CD4-positive, alpha-beta T cell treated with Interleukin-17A for 4 hours (primary cell): Measurements from ENCODE around the gene EEF1G.
"Not testable (repeated sequence)": the region's sequence is repeated elsewhere in the genome, so short reads cannot be mapped to it uniquely, and the experiment has no call there.

Source experiments
- DNase-seq: peaks from one replicate; pipeline ENCODE4 v3.0.0-alpha.2; 2020; ENCODE audit warnings: mixed read lengths

Gene EEF1G

GRCh38 chr11:62553080-62553838 is 20.4 kb downstream of the EEF1G start:
- peak; percentile 76 for DNase-seq

DNA sequence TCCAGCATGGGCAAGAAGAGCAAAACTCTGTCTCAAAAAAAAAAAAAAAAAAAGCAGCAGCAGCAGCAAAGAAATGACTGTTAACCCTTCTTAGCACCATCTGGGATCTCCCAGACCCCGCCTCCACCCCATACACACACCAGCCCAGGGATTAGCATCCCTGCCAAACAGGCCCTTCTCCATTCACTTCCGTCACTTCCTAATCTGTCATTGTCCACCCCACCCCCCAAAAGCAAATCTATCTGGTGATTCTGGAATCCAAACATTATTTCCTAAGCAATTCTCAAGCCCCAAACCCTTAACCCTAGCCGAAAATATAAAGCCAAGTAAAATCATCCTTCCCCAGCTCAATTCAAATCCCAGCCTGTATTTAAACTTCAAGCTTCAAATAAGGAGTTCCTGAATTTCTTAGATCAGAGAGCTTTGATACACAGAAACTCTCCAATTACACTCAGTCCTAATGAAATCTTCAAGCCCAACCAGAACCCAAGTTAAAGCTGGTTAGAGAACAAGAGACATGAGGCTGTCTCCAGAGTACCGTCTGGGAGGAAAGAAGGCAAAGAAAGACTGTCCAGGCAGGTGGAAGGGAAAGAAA is 21.1 kb downstream of the EEF1G start:
- DNase-seq: no peak

DNA sequence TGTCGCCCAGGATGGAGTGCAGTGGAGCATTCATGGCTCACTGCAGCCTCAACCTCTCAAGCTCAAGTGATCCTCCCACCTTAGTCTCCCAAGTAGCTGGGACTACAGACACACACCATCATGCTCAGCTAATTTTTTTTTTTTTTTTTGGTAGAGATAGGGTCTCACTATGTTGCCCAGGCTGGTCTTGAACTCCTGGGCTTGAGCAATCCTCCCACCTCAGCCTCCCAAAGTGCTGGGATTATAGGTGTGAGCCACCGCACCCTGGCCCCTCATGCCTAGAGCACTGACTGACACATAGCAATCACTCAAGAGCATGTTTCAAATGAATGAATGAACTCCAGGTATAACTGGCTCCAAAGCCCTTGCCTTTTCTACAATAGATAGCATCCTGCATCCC is 23.2 kb downstream of the EEF1G start:
- DNase-seq: not testable (repeated sequence)

DNA sequence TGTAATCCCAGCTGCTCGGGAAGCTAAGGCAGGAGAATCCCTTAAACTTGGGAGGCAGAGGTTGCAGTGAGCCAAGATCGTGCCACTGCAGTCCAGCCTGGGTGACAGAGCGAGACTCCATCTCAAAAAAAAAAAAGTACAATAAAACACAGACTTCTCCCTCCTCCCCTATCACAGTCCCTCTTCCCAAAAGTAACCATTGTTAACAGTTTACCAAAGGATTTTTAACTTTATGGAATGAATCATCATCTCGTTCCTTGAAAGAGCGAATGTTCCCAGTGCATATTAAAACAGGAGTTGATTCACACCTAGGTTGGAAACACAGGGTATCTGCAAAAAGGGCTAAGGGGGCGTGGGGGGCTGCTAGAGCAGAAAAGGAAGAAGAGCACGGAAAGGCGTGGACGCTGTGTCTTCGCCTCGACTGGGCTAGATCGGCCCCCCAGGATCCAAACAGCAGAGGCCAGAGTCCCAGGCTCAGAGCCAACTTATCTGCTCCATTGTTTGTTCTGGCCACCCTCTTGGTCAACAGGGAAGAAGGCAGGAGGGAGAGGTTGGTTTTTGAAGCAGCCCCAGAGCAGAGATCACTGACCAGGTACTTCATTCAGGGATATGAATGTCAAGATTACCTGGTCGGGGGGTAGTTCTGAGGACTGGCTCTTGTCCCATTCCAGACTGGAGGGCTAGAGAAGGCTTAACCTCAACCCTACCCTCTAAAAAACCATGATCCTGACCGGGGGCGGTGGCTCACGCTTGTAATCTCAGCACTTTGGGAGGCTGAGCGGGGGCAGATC is 25.0 kb downstream of the EEF1G start:
- no peak for DNase-seq

DNA sequence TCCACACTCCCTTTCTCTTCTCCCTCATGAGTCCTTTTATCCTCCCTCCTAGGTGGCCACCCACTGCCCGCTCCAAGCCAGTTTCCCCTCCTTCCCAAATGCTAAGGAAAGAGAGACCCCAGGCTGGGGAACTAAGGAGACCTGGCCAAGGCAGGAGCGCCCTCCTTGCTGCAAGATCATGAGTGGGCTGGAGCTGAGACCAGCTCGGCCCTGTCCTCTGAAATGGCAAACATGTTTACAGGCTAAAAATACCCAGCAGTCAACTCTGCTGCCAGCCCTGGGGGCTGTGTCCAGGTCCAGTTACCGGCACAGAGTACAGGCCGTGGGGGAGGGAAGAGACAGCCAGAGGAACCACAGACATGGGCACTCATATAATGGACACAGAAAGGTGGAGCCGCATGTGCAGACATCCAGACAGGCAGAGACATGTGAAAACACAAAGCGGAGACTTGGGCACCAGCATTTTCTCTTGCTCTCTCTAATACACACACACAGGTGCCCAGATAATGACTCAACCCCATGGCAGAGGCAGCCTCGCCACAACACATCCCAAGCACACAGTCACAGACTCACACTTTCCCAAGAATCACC is 25.9 kb downstream of the EEF1G start:
- peak; percentile 42 for DNase-seq

- no peak for DNase-seq
These were observed 26.6 kb downstream of the EEF1G start for GRCh38 chr11:62546929-62547625.

DNA sequence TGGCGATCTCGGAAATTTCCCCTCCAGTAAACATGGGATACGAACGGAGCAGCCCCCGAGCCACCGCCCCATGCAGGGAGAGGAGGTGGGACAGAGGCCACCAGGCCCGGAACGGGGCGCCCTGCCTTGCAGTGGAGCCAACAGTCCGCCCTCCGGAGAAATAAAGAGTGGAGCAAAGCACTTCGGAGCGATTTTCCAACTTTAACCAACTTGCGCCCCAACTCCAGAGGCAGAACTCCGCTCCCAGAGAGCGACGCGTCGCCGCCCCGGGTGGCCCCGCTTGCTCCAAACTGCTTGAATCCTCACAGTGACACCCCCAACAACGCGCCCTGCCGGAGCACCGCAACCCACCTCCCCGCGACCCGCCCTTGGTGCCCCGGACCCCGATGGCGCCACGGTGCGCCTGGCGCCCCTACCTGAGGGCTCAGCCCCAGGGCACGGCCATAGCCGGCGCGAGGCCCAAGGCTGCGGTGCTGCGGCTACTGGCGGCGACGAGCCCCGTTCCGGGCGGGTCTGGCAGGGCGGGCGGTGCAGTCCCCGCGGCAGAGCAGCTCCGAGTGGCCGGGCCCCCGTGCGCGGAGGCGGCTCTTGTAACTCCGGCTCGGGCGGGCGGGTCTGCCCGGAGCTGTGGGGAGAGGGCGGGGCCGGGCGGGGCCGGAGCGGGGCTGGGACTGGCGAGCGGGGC is 27.3 kb downstream of the EEF1G start, which contains the start of gene AHNAK:
TSS of gene AHNAK (minus strand) at position 563 of the 685 bp plus-strand sequence. CDS start 10,708 bp downstream, outside the sequence.
- DNase-seq: peak; percentile 76

DNA sequence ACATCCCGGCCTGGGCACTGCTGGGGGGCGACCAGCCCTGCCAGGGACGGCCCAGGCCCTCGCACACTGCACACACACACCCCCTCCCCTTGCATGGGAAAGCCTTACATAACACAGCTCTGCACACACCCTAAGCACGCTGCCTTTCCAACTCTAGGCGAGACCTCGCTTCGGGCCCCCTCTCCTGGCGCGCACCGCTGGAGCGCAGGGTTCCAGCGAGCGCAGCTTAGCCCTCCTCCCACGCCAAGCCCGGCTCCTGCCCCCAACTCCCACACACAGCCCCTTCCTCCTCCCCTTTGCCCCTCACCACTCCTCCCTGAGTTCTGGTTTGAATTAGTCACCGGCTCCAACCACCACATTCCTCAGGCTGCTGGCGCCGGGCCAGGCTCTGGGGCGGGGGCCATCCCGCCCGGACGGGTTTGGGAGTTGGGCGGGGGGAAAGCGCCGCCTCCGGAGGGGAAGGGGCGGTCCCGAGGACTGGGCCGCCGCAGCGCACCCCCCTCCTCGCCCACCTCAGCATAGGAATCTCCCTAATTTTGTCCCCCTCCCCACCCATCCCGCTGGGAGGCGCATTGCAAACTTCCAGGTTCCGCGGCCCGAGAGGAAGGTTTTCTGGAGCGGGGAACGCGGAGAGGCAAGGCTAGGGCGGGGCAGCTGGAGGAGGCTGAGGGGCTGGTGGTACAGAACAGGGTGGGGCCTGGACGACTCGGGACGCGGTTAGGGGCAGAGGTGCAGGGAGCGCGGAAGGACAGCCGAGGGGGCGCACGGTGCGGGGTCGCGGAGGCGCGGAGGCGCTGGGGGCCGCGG is 28.1 kb downstream of the EEF1G start:
- peak; percentile 80 for DNase-seq

DNA sequence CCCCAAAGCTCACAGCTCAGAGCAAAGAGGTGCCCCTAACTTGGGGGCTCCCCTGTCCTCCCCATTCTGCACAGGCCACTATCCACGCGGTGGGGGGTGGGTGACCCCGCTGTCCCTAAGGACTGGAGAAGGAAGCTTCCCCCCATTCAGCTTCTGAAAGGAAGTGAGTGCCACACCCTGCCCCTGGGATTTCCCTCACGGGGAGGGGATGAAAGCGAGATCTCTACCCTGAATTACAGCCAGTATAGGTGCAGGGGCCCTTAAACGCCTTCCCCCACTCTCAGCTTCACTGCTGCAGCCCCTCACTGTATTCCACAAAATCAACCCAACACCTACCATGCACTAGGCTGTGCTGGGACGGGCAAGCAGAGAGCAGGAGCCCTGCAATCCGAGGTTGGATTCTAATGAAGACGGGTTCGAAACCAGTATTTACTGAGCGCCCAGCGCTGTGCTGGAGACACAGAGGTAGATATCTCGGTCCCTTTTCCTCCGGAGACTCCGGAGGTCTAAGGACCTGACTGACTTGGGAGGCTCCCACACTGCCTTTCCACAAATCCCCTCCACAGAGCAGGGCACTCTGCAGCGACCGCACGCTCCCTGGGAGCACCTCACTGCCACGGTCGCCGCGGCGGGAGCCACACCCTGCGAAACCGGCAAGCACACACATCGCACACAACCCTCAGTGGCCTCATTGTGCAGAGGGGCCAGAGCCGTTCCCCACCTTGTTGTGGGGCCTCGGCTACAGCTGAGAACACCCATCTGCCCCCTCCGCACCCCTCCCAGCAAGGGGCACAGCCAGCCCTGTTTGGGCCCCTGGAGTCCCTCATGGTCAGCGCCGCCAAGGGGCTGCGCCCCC is 28.9 kb downstream of the EEF1G start:
- peak; percentile 47 for DNase-seq

- no peak for DNase-seq
These were observed 29.8 kb downstream of the EEF1G start for GRCh38 chr11:62543680-62544444.

DNA sequence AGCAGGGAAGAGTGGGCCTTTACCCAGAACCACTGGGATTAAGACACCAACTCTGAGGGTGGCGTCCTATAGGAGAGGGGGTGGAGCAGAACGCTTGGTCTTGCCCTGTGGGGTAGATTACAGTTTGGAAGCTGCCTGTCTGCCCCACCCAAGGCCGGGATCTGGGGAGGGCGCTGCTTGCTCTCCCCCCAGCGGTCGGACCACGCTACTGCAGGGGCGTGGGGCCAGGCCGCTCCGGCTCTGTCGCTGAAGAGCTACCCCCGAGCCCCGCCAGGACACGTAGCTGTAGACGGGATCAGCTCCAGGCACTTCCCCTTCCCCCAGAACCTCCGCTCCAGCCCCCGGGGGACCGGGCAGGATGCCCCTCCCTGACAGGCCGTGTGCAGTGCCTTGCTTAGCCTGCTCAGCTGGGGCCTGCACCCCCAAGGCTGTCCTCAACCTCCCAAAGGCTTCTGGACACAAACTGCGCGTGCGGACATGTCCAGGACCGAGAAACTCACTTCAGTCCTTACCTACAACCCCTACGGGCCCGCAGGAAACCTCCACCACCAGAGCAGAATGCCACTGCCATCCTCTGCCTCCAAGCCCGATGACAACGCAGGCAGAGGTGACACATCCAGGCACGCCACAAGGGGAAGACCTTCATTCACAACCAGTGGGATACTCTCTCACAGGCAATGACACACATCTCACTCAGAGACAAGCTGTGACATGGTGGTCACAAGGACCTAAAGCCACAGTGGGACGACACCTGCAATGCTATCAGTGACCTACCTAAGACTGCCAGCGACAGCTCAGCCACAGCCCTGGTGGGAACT is 30.7 kb downstream of the EEF1G start:
- peak; percentile 79 for DNase-seq

DNA sequence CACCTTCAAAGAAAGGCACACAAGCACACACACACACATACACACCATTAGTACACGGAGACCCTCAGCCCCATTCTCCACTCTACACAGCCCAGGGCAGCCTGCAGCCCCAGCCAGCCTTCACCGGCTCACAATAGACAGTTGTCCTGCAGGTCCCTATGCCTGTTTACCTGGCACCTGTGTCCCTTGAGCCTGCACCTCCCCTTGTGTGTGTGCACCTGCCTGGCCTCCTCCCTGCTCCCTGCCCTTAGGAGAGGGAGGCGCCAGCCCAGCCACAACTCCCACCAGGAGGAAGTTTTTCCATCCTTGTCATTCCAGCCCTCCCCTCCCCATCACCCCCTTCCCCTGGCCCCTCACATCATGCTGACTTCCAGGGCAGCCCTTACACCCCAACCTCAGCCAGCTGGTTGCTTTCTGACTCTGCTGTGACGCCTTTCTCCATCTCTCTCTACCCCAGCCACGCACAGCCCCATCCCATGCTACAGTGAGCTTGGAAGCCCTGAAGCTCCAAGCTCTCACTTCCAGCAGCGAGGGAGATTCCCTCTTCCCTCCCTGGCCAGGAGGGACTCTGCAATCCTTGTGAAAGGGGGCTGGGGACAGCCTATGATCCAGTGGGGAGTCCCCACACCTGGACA is 31.5 kb downstream of the EEF1G start:
- DNase-seq: no peak

DNA sequence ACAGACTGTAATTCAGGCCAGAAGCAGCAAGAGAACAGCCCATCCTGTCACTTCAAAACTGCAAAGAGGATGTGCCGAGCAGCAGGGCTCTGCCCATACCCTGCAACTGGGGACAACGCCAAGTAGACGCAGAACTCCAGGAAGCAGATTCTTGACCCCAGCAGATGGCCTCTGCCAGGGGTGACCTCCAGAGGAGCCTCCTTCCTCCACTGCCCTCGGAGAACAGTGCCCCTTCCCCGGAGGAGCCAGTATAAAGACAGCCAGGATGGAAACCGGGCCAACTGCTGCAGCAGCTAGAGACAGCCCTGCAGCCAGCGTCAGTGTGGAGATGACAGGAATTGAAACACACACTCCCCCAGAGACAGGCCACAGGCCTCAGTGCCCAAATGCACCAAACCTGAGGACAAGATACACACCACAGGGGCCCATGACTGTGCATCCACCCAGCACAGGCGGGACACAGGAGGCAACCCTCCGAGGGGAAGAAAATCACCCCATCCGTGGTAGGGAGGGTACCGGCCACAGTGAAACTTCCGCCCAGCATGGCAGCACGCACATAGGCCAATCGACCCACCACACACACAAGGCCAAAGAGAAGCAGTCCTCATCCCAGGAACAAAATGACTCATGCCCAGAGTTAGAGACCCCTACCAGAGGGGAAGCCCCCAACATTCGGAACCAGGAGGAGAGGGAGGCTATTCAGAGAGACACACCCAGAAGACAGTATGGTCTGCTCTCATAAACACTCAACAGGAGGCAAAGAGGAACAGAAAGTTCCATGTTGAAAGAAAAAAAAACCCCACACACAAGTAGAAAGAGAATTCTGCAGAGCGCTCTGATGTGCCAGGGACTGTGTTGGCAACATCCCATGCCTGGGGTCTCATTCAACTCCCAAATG is 32.6 kb downstream of the EEF1G start:
- DNase-seq: no peak

- DNase-seq: peak; percentile 78
These were observed 34.3 kb downstream of the EEF1G start for GRCh38 chr11:62539238-62539925.

DNA sequence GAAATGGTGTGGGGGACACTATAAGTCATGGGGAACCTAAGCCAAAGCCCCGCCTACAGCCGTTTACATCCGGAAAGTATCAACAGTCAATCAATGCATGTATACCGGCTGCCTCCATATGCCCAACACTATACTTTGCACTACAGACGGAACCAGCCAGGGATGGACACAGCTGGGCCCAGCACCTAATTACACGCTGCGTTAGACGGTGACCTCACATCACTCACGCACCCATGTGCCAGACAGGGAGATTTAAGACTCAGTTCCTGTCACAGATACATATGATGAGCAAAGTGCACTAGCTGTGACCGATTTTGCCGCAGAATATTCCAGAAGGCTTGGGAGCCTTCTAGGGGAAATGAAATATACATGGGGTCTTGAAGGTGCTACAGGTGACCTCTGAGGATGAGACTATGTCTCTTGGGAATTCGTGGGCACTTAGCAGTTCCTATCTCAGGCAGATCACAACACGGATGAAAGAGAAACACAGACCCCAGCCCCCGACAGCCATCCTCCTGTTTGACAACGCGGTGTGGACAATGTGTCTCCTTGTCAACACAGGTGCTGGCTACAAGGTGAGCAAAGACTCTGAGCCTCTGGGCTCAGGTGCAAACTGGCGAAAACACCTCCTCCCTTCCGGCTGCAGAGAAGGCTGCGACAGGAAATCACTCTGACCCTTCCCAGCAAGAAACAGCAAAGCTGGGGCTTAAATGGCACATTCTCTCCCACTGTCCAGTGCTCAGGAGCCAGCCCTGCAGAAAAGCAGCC is 35.0 kb downstream of the EEF1G start:
- no peak for DNase-seq
